Esophagus muscularis mucosa (tissue), 4 donors: ENCODE results near the gene MOB3B. TPM values are rescaled to one million over a fixed set of nuclear protein-coding genes. Genes with fewer than 3 reads are reported as not detected.

Experiments
- DNase-seq: peaks from one replicate; pipeline ENCODE4 v3.0.0-alpha.2; 2017; ENCODE audit errors: extremely low spot score
- H3K27ac ChIP-seq, 4 donors: fragments of 200-600 bp; sonication (generic); replicated peaks in 1 of 4; 1 replicate in 3 of 4; 2 replicates in 1 of 4; pipeline ENCODE4 v1.5.1; 2016 to 2019; ENCODE audit warnings: mild to moderate bottlenecking in 1 of 4
- H3K27me3 ChIP-seq, 4 donors: fragments of 200-600 bp; sonication (generic); one replicate each; pipeline versions ENCODE4 v1.5.1 to v1.6.0; 2016 to 2019
- H3K36me3 ChIP-seq, 4 donors: fragments of 200-600 bp; sonication (generic); one replicate each; pipeline ENCODE4 v1.5.1; 2016 to 2019
- H3K4me1 ChIP-seq, 4 donors: fragments of 200-600 bp; sonication (generic); one replicate each; pipeline ENCODE4 v1.5.1; 2016 to 2019
- H3K4me3 ChIP-seq, 4 donors: fragments of 200-600 bp; sonication (generic); 1 replicate in 2 of 4; 2 replicates in 2 of 4; pipeline ENCODE4 v1.5.1; 2016 to 2019; ENCODE audit warnings: mild to moderate bottlenecking in 4 of 4, moderate library complexity in 1 of 4
- H3K9me3 ChIP-seq, 4 donors: fragments of 200-600 bp; sonication (generic); 1 replicate in 3 of 4; 2 replicates in 1 of 4; pipeline ENCODE4 v1.5.1; 2016 to 2019
- EP300 ChIP-seq: sonication (generic); formaldehyde crosslinking; IDR thresholded peaks from one replicate; pipeline ENCODE4 v1.6.1; 2017; ENCODE audit warnings: antibody characterized with exemption
- POLR2A ChIP-seq: fragments of 450-650 bp; IDR thresholded peaks from one replicate; pipeline ENCODE4 v1.6.1; 2017; ENCODE audit warnings: antibody characterized with exemption, moderate library complexity, mild to moderate bottlenecking, low read depth
- POLR2AphosphoS5 ChIP-seq, 2 donors: sonication (generic); formaldehyde crosslinking; IDR thresholded peaks; one replicate each; pipeline ENCODE4 v1.6.1; 2017; ENCODE audit warnings: antibody characterized with exemption in 2 of 2
- WGBS: methylation state at CpG from one replicate; pipeline ENCODE4 v1.1.5; 2018; 5-methylcytosine and 5-hydroxymethylcytosine counted together
- intact Hi-C: fragments of 100-400 bp; cut with DNase I; formaldehyde crosslinking; loops from one replicate; pipeline ENCODE4 v1.15.1; 2023
- total RNA-seq, 4 donors: library from RNA; depleted of rRNA; stranded (reverse); fragments of >200 nt; gene quantifications; one replicate each; pipeline versions ENCODE4 v1.1.0 to v1.2.1, GENCODE V29; 2016
- TF ChIP-seq, protein P1 (sequence below), 3 experiments: fragments of 200-600 bp in 2 of 3; fragments of 450-650 bp in 1 of 3; sonication (generic) in 2 of 3; IDR thresholded peaks; one replicate each; pipeline ENCODE4 v1.5.1; 2017 to 2019; ENCODE audit warnings: antibody characterized with exemption in 3 of 3, mild to moderate bottlenecking in 2 of 3, moderate library complexity in 1 of 3

MOB3B gene
- total RNA-seq, 4 donors from 2014 or later: 7.6 to 11.6 (median 9.5) TPM

DNA sequence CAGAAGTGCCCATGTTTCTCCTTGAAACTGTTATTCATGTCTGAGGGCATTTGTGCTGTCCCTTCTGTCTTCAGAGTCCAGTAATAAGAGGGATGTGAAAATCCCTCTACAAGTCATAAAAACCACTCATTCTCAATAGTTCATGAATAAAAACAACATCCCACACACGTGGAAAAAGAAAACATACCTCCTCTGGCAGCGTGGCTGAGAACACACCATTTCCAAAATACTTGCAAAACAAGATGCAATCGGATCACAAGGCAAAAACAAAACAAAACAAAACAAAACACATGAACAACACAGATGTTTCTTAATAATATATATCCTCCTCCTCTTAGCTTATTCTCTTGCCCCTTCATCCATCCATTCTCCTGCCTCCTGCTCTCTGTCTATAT, 161.7 kb downstream of the MOB3B start:
- no peak for DNase-seq
- no peaks in the 10 kb centered on the region for H3K27me3 ChIP-seq
- peaks cover 0 to 41% (median 20%) of the 10 kb centered on the region in 4 donors for H3K4me1 ChIP-seq
- H3K27ac ChIP-seq: no peak overlapping the region
- no peaks in the 10 kb centered on the region for H3K9me3 ChIP-seq
- TF ChIP-seq POLR2AphosphoS5 (IDR thresholded peaks at IDR 0.05): no peak
- TF ChIP-seq EP300: no peak
- TF ChIP-seq, protein P1, sequence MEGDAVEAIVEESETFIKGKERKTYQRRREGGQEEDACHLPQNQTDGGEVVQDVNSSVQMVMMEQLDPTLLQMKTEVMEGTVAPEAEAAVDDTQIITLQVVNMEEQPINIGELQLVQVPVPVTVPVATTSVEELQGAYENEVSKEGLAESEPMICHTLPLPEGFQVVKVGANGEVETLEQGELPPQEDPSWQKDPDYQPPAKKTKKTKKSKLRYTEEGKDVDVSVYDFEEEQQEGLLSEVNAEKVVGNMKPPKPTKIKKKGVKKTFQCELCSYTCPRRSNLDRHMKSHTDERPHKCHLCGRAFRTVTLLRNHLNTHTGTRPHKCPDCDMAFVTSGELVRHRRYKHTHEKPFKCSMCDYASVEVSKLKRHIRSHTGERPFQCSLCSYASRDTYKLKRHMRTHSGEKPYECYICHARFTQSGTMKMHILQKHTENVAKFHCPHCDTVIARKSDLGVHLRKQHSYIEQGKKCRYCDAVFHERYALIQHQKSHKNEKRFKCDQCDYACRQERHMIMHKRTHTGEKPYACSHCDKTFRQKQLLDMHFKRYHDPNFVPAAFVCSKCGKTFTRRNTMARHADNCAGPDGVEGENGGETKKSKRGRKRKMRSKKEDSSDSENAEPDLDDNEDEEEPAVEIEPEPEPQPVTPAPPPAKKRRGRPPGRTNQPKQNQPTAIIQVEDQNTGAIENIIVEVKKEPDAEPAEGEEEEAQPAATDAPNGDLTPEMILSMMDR (IDR thresholded peaks at IDR 0.05): no peak
- no peak for TF ChIP-seq POLR2A
- H3K4me3 ChIP-seq: no peak overlapping the region
- no peaks in the 10 kb centered on the region for H3K36me3 ChIP-seq
- WGBS: 60% methylated on average over 3 of the region's 3 CpGs
- intact Hi-C loops: no loop called here

- Histone ChIP-seq H3K27ac (peak overlapping the region in 1 of 4 donors; percentile 14), H3K4me1 (peaks cover 0 to 41% (median 20%) of the 10 kb centered on the region in 4 donors), H3K4me3 (no peak overlapping the region), H3K36me3 (no peaks in the 10 kb centered on the region), H3K9me3 (no peaks in the 10 kb centered on the region), H3K27me3 (no peaks in the 10 kb centered on the region)
- DNase-seq: no peak
- intact Hi-C loops: no loop called here
- 85% methylated on average over 6 of the region's 6 CpGs for WGBS
- TF ChIP-seq POLR2AphosphoS5 (IDR thresholded peaks at IDR 0.05) (no peak), EP300 (no peak), POLR2A (no peak)
- TF ChIP-seq, protein P1 (IDR thresholded peaks at IDR 0.05): no peak
Measured at GRCh38 chr9:27367175-27367798, 162.3 kb downstream of the MOB3B start.

- Histone ChIP-seq H3K9me3 (no peaks in the 10 kb centered on the region), H3K27me3 (no peaks in the 10 kb centered on the region), H3K4me1 (peaks cover 0 to 41% (median 20%) of the 10 kb centered on the region in 4 donors), H3K36me3 (no peaks in the 10 kb centered on the region), H3K4me3 (no peak overlapping the region), H3K27ac (no peak overlapping the region)
- 60% methylated on average over 6 of the region's 6 CpGs for WGBS
- intact Hi-C loops: no loop called here
- no peak for DNase-seq
- TF ChIP-seq, protein P1 (IDR thresholded peaks at IDR 0.05): no peak
- TF ChIP-seq POLR2A (no peak), POLR2AphosphoS5 (IDR thresholded peaks at IDR 0.05) (no peak), EP300 (no peak)
Measured at GRCh38 chr9:27365707-27366376, 163.8 kb downstream of the MOB3B start.

DNA sequence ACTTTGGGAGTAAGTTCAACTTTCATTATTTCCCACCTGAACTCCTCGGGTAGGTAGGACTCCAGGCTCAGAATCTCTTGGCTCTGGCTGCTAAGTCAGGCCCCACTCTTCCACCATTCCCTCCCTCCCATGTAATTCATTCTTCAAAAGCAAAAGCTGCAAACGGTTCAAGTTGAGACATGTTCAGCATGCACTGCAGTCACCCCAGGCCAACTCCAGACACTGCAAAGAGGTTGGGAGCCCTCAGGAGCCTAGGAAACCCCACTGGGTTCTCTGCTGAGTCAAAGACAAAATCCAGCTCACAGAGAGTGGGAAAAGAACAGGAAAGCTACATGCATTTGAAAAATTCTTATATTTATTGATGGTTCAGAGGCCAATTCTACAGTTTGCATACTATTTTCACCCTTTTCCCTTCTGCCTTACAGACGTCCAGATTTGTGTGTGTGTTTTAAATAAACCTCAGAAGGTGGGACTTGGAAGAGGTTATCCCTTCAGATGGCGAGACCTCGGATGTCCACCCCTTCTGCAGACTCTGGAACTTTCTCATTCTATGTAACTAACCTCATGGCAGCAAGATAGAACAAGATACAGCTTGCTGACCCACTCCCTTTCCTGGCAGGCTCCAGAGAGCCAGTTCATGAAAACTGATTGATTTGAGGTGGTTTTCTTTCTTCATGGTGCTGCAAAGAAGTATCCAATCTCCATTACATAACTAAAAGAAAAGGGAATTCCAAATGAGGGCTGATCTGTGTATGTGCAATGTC, 167.0 kb downstream of the MOB3B start:
- no peaks in the 10 kb centered on the region for H3K9me3 ChIP-seq
- no peak overlapping the region for H3K4me3 ChIP-seq
- TF ChIP-seq, protein P1 (IDR thresholded peaks at IDR 0.05): no peak
- TF ChIP-seq EP300 (no peak), POLR2AphosphoS5 (IDR thresholded peaks at IDR 0.05) (no peak), POLR2A (no peak)
- intact Hi-C loops: no loop called here
- peaks cover 0 to 12% (median 0%) of the 10 kb centered on the region in 4 donors for H3K36me3 ChIP-seq
- no peaks in the 10 kb centered on the region for H3K27me3 ChIP-seq
- peaks cover 0 to 23% (median 16%) of the 10 kb centered on the region in 4 donors for H3K4me1 ChIP-seq
- H3K27ac ChIP-seq: no peak overlapping the region
- WGBS: 71% methylated on average over 5 of the region's 5 CpGs
- DNase-seq: no peak
